ENCODE results near the gene ENKD1. TPM values are rescaled to one million over a fixed set of nuclear protein-coding genes. Genes with fewer than 3 reads are reported as not detected.

The ENKD1 gene
- total and polyA plus RNA-seq, 2 of the 13 experiments (the other 11 are each of a cell fraction or from before 2014, with no cell fraction given) = 10.8 to 20.8 TPM

GRCh38 chr16:67663151-67663876 is 3.2 kb downstream of the ENKD1 start:
- H3K36me3 ChIP-seq (replicated peaks in 1 of 2; ENCODE audit: control insufficient read depth in 1 of 2, insufficient read depth in 2 of 2, low read length in 2 of 2) = peaks cover 1 to 8% of the 10 kb centered on the region in 2 experiments; a peak in 3 of 5 replicates
- H3K4me1 ChIP-seq (ENCODE audit: insufficient read depth, low read length) = peaks cover 37% of the 10 kb centered on the region
- ATAC-seq = no peak
- peaks cover 11% of the 10 kb centered on the region for H3K79me2 ChIP-seq (ENCODE audit: insufficient read depth, low read length)
- in situ Hi-C loops (cut with HindIII; ENCODE audit: extremely low pct_ligation_motif_present, low pct_unique_long_range_greater_than_20kb) = loop anchor here (10.0 kb wide), 1 partner anchor 271 kb away; the partner anchor contains the start of genes CTRL and PSMB10
- intact Hi-C loops (cut with micrococcal nuclease; ENCODE audit: unreplicated experiment) = no loop called here
- H2AFZ ChIP-seq (ENCODE audit: low read length) = no peak overlapping the region
- no peak overlapping the region for H3K27ac ChIP-seq (ENCODE audit: extremely low read length, insufficient read depth, low read length)
- ChIA-PET CTCF (ENCODE audit: low intra/inter-chr PET ratio, low total read pairs) (interaction anchor here (0.9 kb wide), 1 partner anchor 142 kb away, joined by 3 read pairs; no protein-coding TSS in a partner anchor), POLR2A (interaction anchor here (1.5 kb wide), 1 partner anchor 136 kb away, joined by 4 read pairs; no protein-coding TSS in a partner anchor)
- BruUV-seq (replicated peaks) = no TSS peak
- 75% methylated on average over 11 of the region's 25 CpGs for WGBS (ENCODE audit: low lambda C conversion rate)
- no peak overlapping the region for H3K9ac ChIP-seq (ENCODE audit: insufficient read depth, low read depth, low read length)
- FAIRE-seq = no peak
- no peaks in the 10 kb centered on the region; a peak in 1 of 5 replicates for H3K27me3 ChIP-seq (ENCODE audit: control insufficient read depth in 1 of 2, insufficient read depth in 2 of 2, low read length in 2 of 2)
- no peak overlapping the region for H3K4me3 ChIP-seq (replicated peaks in 1 of 3; ENCODE audit: insufficient read depth in 1 of 3, low read depth in 2 of 3, low read length in 3 of 3)
- no peak overlapping the region for H3K4me2 ChIP-seq (ENCODE audit: low read depth, low read length)
- no peak for DNase-seq (ENCODE audit: low spot score)
- H3K9me3 ChIP-seq (ENCODE audit: low read length) = no peaks in the 10 kb centered on the region
- 0 out of 2 replicates have a peak, but pooled peaks cover 3% of the 10 kb centered on the region for H4K20me1 ChIP-seq (ENCODE audit: insufficient read depth, low read length)
- TF ChIP-seq ZBTB10 (CRISPR knock-in tag; IDR thresholded peaks at IDR 0.05; ENCODE audit: borderline replicate concordance) = no peak
- TF ChIP-seq ZBTB8A (CRISPR knock-in tag; IDR thresholded peaks at IDR 0.05; ENCODE audit: borderline replicate concordance, low read depth) = no peak
- no peak for TF ChIP-seq SAP130 (CRISPR knock-in tag; IDR thresholded peaks at IDR 0.05; ENCODE audit: low read depth)
- no peak for TF ChIP-seq HCFC1 (IDR thresholded peaks at IDR 0.05; ENCODE audit: low read depth, low read length)
- TF ChIP-seq ARHGAP35 (CRISPR knock-in tag; IDR thresholded peaks at IDR 0.05; ENCODE audit: borderline replicate concordance) = no peak
- no peak for TF ChIP-seq ZNF816 (CRISPR knock-in tag; IDR thresholded peaks at IDR 0.05; ENCODE audit: borderline replicate concordance)
- TF ChIP-seq TFDP2 (CRISPR knock-in tag; IDR thresholded peaks at IDR 0.05) = no peak
- no peak for TF ChIP-seq ZNF253 (CRISPR knock-in tag; IDR thresholded peaks at IDR 0.05; ENCODE audit: borderline replicate concordance)
- TF ChIP-seq ZNF687 (CRISPR knock-in tag; IDR thresholded peaks at IDR 0.05) = peak; percentile 31; the same call in 1 of the 2 replicates
- no peak for TF ChIP-seq POLR2G (IDR thresholded peaks at IDR 0.05; ENCODE audit: low read depth, low read length)
- no peak for TF ChIP-seq ZNF317 (CRISPR knock-in tag; IDR thresholded peaks at IDR 0.05)

Measured in HepG2 (cell line).